GM23338 (cell line): ENCODE measurements around the gene FOXJ2. TPM values are rescaled to one million over a fixed set of nuclear protein-coding genes. Genes with fewer than 3 reads are reported as not detected.

ENCODE experiments used
- ATAC-seq: fragments of 200-7000 bp; cut with Tn5 transposase; 3 replicates; pipeline ENCODE4 v1.9.1; 2020
- DNase-seq: peaks from one replicate; pipeline ENCODE4 v3.0.0-alpha.2; 2015; ENCODE audit warnings: low spot score
- H2AFZ ChIP-seq: fragments of 200-600 bp; sonication (generic); 2 replicates; pipeline ENCODE4 v1.8.0; 2016; ENCODE audit warnings: antibody characterized with exemption, mild to moderate bottlenecking, moderate library complexity
- H3F3A ChIP-seq: fragments of 200-600 bp; sonication (generic); replicated peaks from 2 replicates; pipeline ENCODE4 v1.8.0; 2017; ENCODE audit warnings: antibody characterized with exemption, mixed run types, low read depth
- H3K27ac ChIP-seq: fragments of 200-600 bp; sonication (generic); 2 replicates; pipeline ENCODE4 v1.6.1; 2016; ENCODE audit warnings: low read depth
- H3K27me3 ChIP-seq: fragments of 200-600 bp; sonication (generic); 2 replicates; pipeline ENCODE4 v1.8.0; 2016; ENCODE audit warnings: mild to moderate bottlenecking, mixed run types, moderate library complexity; ENCODE audit not compliant: insufficient read depth
- H3K36me3 ChIP-seq: fragments of 200-600 bp; sonication (generic); 2 replicates; pipeline ENCODE4 v1.8.0; 2016; ENCODE audit warnings: mild to moderate bottlenecking; ENCODE audit not compliant: insufficient read depth
- H3K4me1 ChIP-seq: fragments of 200-600 bp; sonication (generic); 2 replicates; pipeline ENCODE4 v1.8.0; 2016; ENCODE audit warnings: mild to moderate bottlenecking, moderate library complexity; ENCODE audit not compliant: insufficient read depth
- H3K4me2 ChIP-seq: fragments of 200-600 bp; sonication (generic); 2 replicates; pipeline ENCODE4 v1.7.1; 2017; ENCODE audit warnings: mixed run types
- H3K4me3 ChIP-seq: fragments of 200-600 bp; sonication (generic); 2 replicates; pipeline ENCODE4 v1.6.1; 2016; ENCODE audit warnings: mixed run types
- H3K79me2 ChIP-seq: fragments of 200-600 bp; sonication (generic); replicated peaks from 2 replicates; pipeline ENCODE4 v1.8.0; 2017; ENCODE audit warnings: mild to moderate bottlenecking; ENCODE audit not compliant: insufficient read depth
- H3K9me2 ChIP-seq: fragments of 200-600 bp; sonication (generic); 2 replicates; pipeline ENCODE4 v1.8.0; 2017; ENCODE audit not compliant: insufficient read depth
- H4K20me1 ChIP-seq: fragments of 200-600 bp; sonication (generic); replicated peaks from 2 replicates; pipeline ENCODE4 v1.8.0; 2017; ENCODE audit warnings: mild to moderate bottlenecking; ENCODE audit not compliant: insufficient read depth
- H3K27ac Mint-ChIP-seq: 2 replicates; pipeline ENCODE4 v1.8.0; 2020; ENCODE audit warnings: inconsistent platforms, mild to moderate bottlenecking, moderate library complexity, mixed read lengths
- H3K27me3 Mint-ChIP-seq: 3 replicates; pipeline ENCODE4 v1.8.0; 2022; ENCODE audit warnings: low read depth, mild to moderate bottlenecking, moderate library complexity, mixed read lengths, inconsistent platforms; ENCODE audit not compliant: insufficient read depth, poor library complexity
- H3K36me3 Mint-ChIP-seq: 3 replicates; pipeline ENCODE4 v1.8.0; 2021; ENCODE audit warnings: low read depth, mild to moderate bottlenecking, inconsistent platforms, moderate library complexity, mixed read lengths
- H3K4me1 Mint-ChIP-seq: 3 replicates; pipeline ENCODE4 v1.8.0; 2020; ENCODE audit warnings: mild to moderate bottlenecking, inconsistent platforms, mixed read lengths
- H3K4me3 Mint-ChIP-seq: 3 replicates; pipeline ENCODE4 v1.8.0; 2021; ENCODE audit warnings: moderate library complexity, mild to moderate bottlenecking, inconsistent platforms, mixed read lengths
- H3K9me3 Mint-ChIP-seq: 3 replicates; pipeline ENCODE4 v1.8.0; 2020; ENCODE audit warnings: moderate library complexity, mild to moderate bottlenecking, inconsistent platforms, mixed read lengths
- CREB1 ChIP-seq: fragments of 250-450 bp; sonication (Bioruptor Pico); IDR thresholded peaks from 2 replicates; pipeline ENCODE4 v1.5.0; 2020; ENCODE audit warnings: low read depth, mild to moderate bottlenecking, moderate library complexity
- ETS1 ChIP-seq: IDR thresholded peaks from 2 replicates; pipeline ENCODE4 v1.6.1; 2016; ENCODE audit warnings: antibody characterized with exemption
- EZH2 ChIP-seq: fragments of 200-600 bp; sonication (generic); IDR thresholded peaks from one replicate; pipeline ENCODE4 v1.8.0; 2017; ENCODE audit warnings: antibody characterized with exemption, mild to moderate bottlenecking, low read depth; ENCODE audit not compliant: unreplicated experiment
- EZH2phosphoT487 ChIP-seq: fragments of 200-600 bp; sonication (generic); IDR thresholded peaks from one replicate; pipeline ENCODE4 v1.8.1; 2018; ENCODE audit warnings: antibody characterized with exemption; ENCODE audit not compliant: unreplicated experiment
- JUNB ChIP-seq: IDR thresholded peaks from one replicate; pipeline ENCODE4 v1.6.1; 2016; ENCODE audit warnings: antibody characterized with exemption; ENCODE audit not compliant: unreplicated experiment
- NANOG ChIP-seq: IDR thresholded peaks from 2 replicates; pipeline ENCODE4 v1.6.1; 2016; ENCODE audit warnings: antibody characterized with exemption, borderline replicate concordance
- POLR2AphosphoS5 ChIP-seq: IDR thresholded peaks from 2 replicates; pipeline ENCODE4 v1.6.1; 2016; ENCODE audit warnings: antibody characterized with exemption, low read depth
- STAT1 ChIP-seq: IDR thresholded peaks from one replicate; pipeline ENCODE4 v1.6.1; 2016; ENCODE audit warnings: antibody characterized with exemption; ENCODE audit not compliant: unreplicated experiment
- ZNF114 ChIP-seq: fragments of 250-450 bp; sonication (Bioruptor Pico); IDR thresholded peaks from 2 replicates; pipeline ENCODE4 v1.5.0; 2020; ENCODE audit warnings: mild to moderate bottlenecking, moderate library complexity
- ZNF331 ChIP-seq: fragments of 250-450 bp; sonication (Bioruptor Pico); IDR thresholded peaks from 2 replicates; pipeline ENCODE4 v1.5.0; 2020; ENCODE audit warnings: low read depth, mild to moderate bottlenecking, moderate library complexity
- ZNF462 ChIP-seq: fragments of 250-450 bp; sonication (Bioruptor Pico); IDR thresholded peaks from 2 replicates; pipeline ENCODE4 v1.5.0; 2020; ENCODE audit warnings: mild to moderate bottlenecking, moderate library complexity
- polyA plus RNA-seq: library from polyadenylated mRNA; unstranded; fragments of >200 nt; fragmentation: Nextera tagmentation; extraction: Ambion mirVana; gene quantifications from 2 replicates; pipeline ENCODE4 v1.2.1, GENCODE V29; 2016
- total RNA-seq: library from RNA; depleted of rRNA; stranded (reverse); fragments of >200 nt; shearing (Covaris generic); gene quantifications from 2 replicates; pipeline ENCODE4 v1.2.3, GENCODE V29; 2014
- TF ChIP-seq, protein P1 (sequence below), 2 experiments: fragments of 200-600 bp in 1 of 2; sonication (generic) in 1 of 2; conservative IDR thresholded peaks; 2 replicates each; pipeline versions ENCODE4 v1.5.1 to v1.6.1; 2016 to 2017; ENCODE audit warnings: antibody characterized with exemption in 2 of 2, low read depth in 2 of 2, mild to moderate bottlenecking in 2 of 2, moderate library complexity in 1 of 2
- TF ChIP-seq, protein P2 (sequence below): IDR thresholded peaks from one replicate; pipeline ENCODE4 v1.6.1; 2018; ENCODE audit warnings: antibody characterized with exemption; ENCODE audit not compliant: unreplicated experiment

Gene FOXJ2
- total and polyA plus RNA-seq, 2 experiments from 2014 or later, result 4.9 to 10.4 TPM

DNA sequence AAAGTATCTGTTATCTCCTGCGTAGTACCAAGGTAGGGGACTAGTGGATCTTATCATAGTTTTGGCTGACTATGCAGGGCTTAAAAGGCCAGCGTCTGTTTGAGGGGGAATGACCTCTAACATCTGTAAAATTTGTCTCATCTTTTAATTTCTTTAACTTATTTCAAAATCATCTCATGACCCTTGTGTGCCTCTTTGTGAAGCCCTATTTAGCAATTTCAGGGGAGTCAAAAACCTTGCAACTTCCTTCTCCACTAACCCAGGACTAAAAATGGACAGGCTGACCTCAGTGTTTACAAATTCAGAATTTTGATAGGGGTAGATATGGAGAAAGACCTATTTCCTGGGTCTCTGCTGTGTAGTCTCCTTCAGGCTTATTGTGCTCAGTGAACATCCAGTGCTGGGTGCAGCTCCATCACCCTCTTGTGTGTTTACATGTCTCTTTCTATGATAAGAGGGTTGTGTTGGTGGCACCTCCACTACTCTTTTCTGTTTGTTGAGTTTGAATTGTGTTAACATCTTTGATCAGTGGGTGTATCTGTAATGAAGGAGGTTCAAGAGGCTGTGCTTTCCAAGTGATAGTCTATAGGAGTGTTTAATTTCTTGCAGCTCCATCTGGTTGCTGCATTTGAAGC lies 63.9 kb downstream of the FOXJ2 start:
- 0 out of 2 replicates have a peak, but pooled peaks cover 3% of the 10 kb centered on the region for H4K20me1 ChIP-seq
- Mint-ChIP-seq H3K27me3 (no peaks in the 10 kb centered on the region), H3K4me3 (no peak overlapping the region), H3K36me3 (peaks cover 59% of the 10 kb centered on the region), H3K27ac (no peak overlapping the region), H3K9me3 (no peaks in the 10 kb centered on the region), H3K4me1 (no peaks in the 10 kb centered on the region)
- H3K27ac ChIP-seq, result no peak overlapping the region
- no peak overlapping the region for H3K4me2 ChIP-seq
- peaks cover 18% of the 10 kb centered on the region for H3K36me3 ChIP-seq
- no peak for TF ChIP-seq CREB1
- no peak for TF ChIP-seq POLR2AphosphoS5
- TF ChIP-seq, protein P1, sequence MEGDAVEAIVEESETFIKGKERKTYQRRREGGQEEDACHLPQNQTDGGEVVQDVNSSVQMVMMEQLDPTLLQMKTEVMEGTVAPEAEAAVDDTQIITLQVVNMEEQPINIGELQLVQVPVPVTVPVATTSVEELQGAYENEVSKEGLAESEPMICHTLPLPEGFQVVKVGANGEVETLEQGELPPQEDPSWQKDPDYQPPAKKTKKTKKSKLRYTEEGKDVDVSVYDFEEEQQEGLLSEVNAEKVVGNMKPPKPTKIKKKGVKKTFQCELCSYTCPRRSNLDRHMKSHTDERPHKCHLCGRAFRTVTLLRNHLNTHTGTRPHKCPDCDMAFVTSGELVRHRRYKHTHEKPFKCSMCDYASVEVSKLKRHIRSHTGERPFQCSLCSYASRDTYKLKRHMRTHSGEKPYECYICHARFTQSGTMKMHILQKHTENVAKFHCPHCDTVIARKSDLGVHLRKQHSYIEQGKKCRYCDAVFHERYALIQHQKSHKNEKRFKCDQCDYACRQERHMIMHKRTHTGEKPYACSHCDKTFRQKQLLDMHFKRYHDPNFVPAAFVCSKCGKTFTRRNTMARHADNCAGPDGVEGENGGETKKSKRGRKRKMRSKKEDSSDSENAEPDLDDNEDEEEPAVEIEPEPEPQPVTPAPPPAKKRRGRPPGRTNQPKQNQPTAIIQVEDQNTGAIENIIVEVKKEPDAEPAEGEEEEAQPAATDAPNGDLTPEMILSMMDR (conservative IDR thresholded peaks at IDR 0.05; ENCODE audit: low read depth in 2 of 2), result no peak
- no peak for TF ChIP-seq ZNF114 (CRISPR knock-in tag)
- no peak for TF ChIP-seq ZNF331 (CRISPR knock-in tag)
- no peak for TF ChIP-seq JUNB
- TF ChIP-seq NANOG, result no peak
- TF ChIP-seq, protein P2, sequence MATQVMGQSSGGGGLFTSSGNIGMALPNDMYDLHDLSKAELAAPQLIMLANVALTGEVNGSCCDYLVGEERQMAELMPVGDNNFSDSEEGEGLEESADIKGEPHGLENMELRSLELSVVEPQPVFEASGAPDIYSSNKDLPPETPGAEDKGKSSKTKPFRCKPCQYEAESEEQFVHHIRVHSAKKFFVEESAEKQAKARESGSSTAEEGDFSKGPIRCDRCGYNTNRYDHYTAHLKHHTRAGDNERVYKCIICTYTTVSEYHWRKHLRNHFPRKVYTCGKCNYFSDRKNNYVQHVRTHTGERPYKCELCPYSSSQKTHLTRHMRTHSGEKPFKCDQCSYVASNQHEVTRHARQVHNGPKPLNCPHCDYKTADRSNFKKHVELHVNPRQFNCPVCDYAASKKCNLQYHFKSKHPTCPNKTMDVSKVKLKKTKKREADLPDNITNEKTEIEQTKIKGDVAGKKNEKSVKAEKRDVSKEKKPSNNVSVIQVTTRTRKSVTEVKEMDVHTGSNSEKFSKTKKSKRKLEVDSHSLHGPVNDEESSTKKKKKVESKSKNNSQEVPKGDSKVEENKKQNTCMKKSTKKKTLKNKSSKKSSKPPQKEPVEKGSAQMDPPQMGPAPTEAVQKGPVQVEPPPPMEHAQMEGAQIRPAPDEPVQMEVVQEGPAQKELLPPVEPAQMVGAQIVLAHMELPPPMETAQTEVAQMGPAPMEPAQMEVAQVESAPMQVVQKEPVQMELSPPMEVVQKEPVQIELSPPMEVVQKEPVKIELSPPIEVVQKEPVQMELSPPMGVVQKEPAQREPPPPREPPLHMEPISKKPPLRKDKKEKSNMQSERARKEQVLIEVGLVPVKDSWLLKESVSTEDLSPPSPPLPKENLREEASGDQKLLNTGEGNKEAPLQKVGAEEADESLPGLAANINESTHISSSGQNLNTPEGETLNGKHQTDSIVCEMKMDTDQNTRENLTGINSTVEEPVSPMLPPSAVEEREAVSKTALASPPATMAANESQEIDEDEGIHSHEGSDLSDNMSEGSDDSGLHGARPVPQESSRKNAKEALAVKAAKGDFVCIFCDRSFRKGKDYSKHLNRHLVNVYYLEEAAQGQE, result no peak
- no peak for TF ChIP-seq ZNF462 (CRISPR knock-in tag)
- no peak for TF ChIP-seq ETS1
- TF ChIP-seq EZH2phosphoT487, result no peak
- no peak for TF ChIP-seq EZH2
- no peak for TF ChIP-seq STAT1
- no peak overlapping the region for H2AFZ ChIP-seq
- H3K79me2 ChIP-seq, result no peaks in the 10 kb centered on the region
- H3K4me3 ChIP-seq, result no peak overlapping the region
- H3K27me3 ChIP-seq, result no peaks in the 10 kb centered on the region
- H3F3A ChIP-seq, result no peaks in the 10 kb centered on the region
- no peaks in the 10 kb centered on the region for H3K9me2 ChIP-seq
- DNase-seq (no peak), ATAC-seq (no peak)
- no peaks in the 10 kb centered on the region for H3K4me1 ChIP-seq
